Neural crest cell (in vitro differentiated cells): Measurements from ENCODE around the gene ROBO1. TPM values are rescaled to one million over a fixed set of nuclear protein-coding genes. Genes with fewer than 3 reads are reported as not detected.

Experiments used
- DNase-seq: peaks from one replicate; pipeline ENCODE4 v3.0.0; 2021; ENCODE audit warnings: low read depth, mixed read lengths, low spot score
- H3K27ac Mint-ChIP-seq: one replicate; pipeline ENCODE4 v1.8.0; 2021; ENCODE audit warnings: mild to moderate bottlenecking, mixed read lengths; ENCODE audit not compliant: unreplicated experiment
- H3K27me3 Mint-ChIP-seq: 2 replicates; pipeline ENCODE4 v1.8.0; 2021; ENCODE audit warnings: low read depth, mild to moderate bottlenecking, mixed read lengths
- H3K36me3 Mint-ChIP-seq: 2 replicates; pipeline ENCODE4 v1.8.0; 2021; ENCODE audit warnings: low read depth, mild to moderate bottlenecking, mixed read lengths
- H3K4me1 Mint-ChIP-seq: 2 replicates; pipeline ENCODE4 v1.8.0; 2021; ENCODE audit warnings: mixed read lengths
- H3K4me3 Mint-ChIP-seq: one replicate; pipeline ENCODE4 v1.8.0; 2021; ENCODE audit warnings: mild to moderate bottlenecking, mixed read lengths
- H3K9me3 Mint-ChIP-seq: 2 replicates; pipeline ENCODE4 v1.8.0; 2021; ENCODE audit warnings: mixed read lengths
- total RNA-seq: library from RNA; stranded (reverse); gene quantifications from 2 replicates; pipeline ENCODE4 v1.2.1, GENCODE V29; 2021
- TF ChIP-seq, protein P1 (sequence below): fragments of 200-600 bp; sonication (generic); conservative IDR thresholded peaks from 2 replicates; pipeline ENCODE4 v1.5.0; 2021; ENCODE audit warnings: antibody characterized with exemption, mild to moderate bottlenecking

Gene ROBO1
- total RNA-seq, 1 donor from 2014 or later: 88.7 TPM

DNA sequence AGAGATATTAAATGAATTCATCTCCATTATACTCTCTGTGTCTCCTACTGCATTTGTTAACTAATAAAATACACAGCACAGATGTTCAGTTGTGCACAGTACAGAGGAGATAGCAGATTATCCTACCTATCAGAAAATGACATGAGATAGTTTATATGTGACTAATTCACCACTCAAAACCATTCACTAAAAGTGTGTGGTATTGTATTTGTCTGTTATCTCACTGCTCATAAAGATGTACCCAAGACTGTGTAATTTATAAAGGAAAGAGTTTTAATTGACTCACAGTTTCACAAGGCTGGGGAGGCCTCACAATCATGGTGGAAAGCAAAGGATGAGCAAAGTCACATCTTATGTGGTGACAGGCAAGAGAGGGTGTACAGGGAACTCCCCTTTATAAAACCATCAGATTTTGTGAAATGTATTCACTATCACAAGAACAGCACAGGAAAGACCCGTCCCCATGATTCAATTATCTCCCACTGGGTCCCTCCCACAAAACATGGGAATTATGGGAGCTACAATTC, 936.3 kb downstream of the ROBO1 start:
- Mint-ChIP-seq H3K27ac (no peak overlapping the region), H3K36me3 (peaks cover 4% of the 10 kb centered on the region), H3K4me1 (no peaks in the 10 kb centered on the region), H3K9me3 (no peaks in the 10 kb centered on the region), H3K27me3 (no peaks in the 10 kb centered on the region), H3K4me3 (no peak overlapping the region)
- no peak for DNase-seq
- TF ChIP-seq, protein P1, sequence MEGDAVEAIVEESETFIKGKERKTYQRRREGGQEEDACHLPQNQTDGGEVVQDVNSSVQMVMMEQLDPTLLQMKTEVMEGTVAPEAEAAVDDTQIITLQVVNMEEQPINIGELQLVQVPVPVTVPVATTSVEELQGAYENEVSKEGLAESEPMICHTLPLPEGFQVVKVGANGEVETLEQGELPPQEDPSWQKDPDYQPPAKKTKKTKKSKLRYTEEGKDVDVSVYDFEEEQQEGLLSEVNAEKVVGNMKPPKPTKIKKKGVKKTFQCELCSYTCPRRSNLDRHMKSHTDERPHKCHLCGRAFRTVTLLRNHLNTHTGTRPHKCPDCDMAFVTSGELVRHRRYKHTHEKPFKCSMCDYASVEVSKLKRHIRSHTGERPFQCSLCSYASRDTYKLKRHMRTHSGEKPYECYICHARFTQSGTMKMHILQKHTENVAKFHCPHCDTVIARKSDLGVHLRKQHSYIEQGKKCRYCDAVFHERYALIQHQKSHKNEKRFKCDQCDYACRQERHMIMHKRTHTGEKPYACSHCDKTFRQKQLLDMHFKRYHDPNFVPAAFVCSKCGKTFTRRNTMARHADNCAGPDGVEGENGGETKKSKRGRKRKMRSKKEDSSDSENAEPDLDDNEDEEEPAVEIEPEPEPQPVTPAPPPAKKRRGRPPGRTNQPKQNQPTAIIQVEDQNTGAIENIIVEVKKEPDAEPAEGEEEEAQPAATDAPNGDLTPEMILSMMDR: no peak

DNA sequence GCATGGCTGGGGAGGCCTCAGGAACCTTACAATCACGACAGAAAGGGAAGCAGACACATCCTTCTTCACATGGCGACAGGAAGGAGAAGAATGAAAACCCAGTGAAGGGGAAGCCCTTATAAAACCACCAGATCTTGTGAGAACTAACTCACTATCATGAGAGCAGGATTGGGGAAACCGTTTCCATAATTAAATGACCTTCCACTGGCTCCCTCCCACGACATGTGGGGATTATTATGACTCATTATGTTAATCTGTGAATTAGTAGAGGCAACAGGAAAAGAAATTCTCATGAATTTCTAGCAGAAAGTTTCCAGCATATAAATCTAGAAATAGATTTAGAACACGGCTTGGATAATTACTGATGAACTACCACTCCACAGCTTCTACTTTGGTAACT, 937.3 kb downstream of the ROBO1 start:
- no peak for DNase-seq
- Mint-ChIP-seq H3K27me3 (no peaks in the 10 kb centered on the region), H3K4me3 (no peak overlapping the region), H3K4me1 (no peaks in the 10 kb centered on the region), H3K9me3 (no peaks in the 10 kb centered on the region), H3K27ac (no peak overlapping the region), H3K36me3 (peaks cover 4% of the 10 kb centered on the region)
- TF ChIP-seq, protein P1: no peak

DNA sequence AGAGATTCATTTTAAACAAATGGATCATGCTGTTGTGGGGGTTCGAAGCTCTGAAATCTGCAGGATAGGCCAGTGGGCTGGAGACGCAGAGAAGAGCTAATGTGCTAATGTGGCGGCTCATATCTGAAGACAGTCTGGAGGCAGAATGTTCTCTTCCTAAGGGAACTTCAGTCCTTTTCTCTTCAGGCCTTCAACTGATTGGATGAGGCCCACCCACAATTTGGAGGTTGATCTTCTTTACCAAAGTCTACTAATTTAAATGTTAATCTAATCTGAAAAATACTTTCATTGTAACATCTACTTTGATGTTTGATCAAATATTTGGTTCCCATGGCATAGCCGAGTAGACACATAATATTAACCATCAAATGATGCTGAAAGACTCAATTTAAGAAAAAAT, 940.2 kb downstream of the ROBO1 start:
- TF ChIP-seq, protein P1: no peak
- H3K36me3 Mint-ChIP-seq: peaks cover 4% of the 10 kb centered on the region
- H3K9me3 Mint-ChIP-seq: no peaks in the 10 kb centered on the region
- H3K27me3 Mint-ChIP-seq: no peaks in the 10 kb centered on the region
- H3K27ac Mint-ChIP-seq: no peak overlapping the region
- peaks cover 12% of the 10 kb centered on the region for H3K4me1 Mint-ChIP-seq
- no peak overlapping the region for H3K4me3 Mint-ChIP-seq
- DNase-seq: no peak

DNA sequence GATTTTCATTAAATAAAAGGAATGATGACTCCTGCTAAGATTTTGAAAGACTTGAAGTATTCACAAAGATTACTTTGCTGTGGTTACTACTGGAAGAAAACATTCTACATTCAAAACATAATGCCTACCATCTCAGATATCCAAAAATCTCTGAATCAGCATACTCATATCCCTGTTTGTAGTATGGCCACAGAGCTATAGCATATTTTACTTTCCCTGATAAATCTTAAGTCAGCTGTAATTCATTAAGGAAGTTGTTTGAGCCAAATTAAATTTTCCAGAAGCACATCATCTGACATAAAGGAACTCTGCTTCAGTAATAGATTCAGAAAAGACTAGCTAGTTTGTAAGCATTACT, 942.0 kb downstream of the ROBO1 start:
- Mint-ChIP-seq H3K27me3 (no peaks in the 10 kb centered on the region), H3K4me1 (peaks cover 14% of the 10 kb centered on the region), H3K27ac (no peak overlapping the region), H3K36me3 (peaks cover 4% of the 10 kb centered on the region), H3K9me3 (no peaks in the 10 kb centered on the region), H3K4me3 (no peak overlapping the region)
- TF ChIP-seq, protein P1: no peak
- no peak for DNase-seq

DNA sequence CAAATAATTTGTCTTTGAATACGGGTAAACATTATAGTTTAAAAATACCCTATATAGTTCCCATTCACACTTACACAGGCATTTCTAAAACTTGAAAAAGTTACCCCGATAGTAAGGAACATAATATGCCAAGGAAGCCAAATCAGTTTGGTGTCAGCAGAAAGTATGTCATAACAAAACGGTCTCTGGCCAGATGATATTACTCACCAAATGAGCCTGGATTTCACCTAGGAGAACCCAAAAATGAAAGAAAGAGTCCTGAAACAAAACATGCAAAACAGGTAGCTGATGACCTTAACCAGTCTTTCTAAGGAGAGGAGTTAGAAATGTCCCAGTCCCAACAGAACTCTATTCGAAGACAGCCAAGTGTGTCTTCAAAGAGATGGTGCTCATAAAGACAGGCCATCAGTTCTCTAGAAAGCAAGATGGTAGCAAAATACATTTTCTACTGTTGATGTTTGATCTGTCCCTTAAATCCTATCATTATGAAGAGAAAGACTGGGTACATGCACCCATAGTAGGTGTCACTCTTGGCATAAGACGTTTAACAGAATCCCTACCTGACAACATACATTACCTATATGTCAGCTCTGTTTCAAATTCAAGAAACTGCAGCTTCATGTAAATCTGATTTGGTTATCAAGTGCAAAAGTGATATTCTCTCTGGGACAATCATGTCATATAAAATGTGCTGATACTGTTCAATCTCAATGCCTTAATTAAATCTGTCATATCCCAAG, 942.5 kb downstream of the ROBO1 start:
- Mint-ChIP-seq H3K27ac (no peak overlapping the region), H3K27me3 (no peaks in the 10 kb centered on the region), H3K4me1 (peaks cover 14% of the 10 kb centered on the region), H3K9me3 (no peaks in the 10 kb centered on the region), H3K36me3 (peaks cover 4% of the 10 kb centered on the region), H3K4me3 (no peak overlapping the region)
- TF ChIP-seq, protein P1: no peak
- DNase-seq: no peak
